SKM-1 treated with dmso at 0.1 percent for 144 hours (cell line): ENCODE data around the gene CREB3L1.
"Not testable (repeated sequence)": the region's sequence is repeated elsewhere in the genome, so short reads cannot be mapped to it uniquely, and the experiment has no call there.

ENCODE experiments used
- DNase-seq: peaks from one replicate; lab custom pipeline; 2025; ENCODE audit not compliant: unreplicated experiment; lab: John Stamatoyannopoulos, UW

CREB3L1 gene

GRCh38 chr11:46248289-46249102, 29.0 kb upstream of the CREB3L1 start:
- DNase-seq, result no peak

GRCh38 chr11:46249103-46249937, 28.1 kb upstream of the CREB3L1 start:
- DNase-seq, result no peak

DNA sequence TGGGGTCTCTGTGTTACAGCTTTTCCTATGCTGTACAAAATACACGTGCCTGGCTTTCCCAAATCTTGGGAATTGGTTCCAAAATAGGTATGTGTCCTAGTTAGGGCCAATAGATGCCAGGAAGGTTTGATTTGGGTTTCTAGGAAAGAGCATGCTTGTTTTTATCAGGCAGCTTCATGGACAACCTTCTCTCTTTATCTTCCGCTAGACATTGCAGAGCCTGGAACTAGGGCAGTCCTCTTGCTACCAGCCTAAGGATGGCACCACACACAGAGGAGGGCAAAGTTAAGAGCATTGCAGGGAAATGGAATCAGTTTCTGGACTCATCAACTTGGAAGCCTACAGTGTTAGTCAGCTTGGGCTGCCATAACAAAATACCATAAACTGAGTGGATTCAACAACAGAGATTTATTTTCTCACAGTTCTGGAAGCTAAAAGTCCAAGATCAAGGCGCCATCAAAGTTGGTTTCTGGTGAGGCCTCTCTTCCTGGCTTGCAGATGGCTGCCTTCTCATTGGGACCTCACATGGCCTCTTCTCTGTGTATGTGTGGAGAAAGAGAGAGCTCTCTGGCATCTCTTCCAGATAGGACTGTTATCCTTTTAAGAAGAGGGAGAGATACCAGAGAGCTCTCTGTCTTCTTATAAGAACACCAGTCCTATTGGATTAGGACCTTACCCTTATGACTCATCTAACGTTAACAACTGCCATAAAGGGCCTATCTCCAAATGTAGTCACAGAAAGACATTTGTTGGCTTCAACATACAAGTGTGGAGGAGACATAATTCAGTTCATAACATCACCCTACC, 27.3 kb upstream of the CREB3L1 start:
- no peak for DNase-seq

DNA sequence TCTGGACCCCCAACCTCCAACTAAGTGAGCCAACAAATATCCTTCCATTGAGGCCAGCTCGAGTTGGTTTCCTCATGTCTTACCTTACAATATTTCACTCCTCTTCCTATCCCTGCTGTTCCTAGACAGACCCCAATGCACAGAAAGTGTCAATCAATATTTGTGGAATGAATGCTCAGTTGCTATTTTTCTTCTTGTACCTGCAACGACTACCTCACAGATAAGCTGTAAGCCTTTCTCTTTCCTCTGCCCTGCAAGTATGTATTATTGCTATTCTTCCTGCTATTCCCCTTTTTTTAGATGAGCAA, 26.8 kb upstream of the CREB3L1 start:
- no peak for DNase-seq

GRCh38 chr11:46251954-46252353, 25.5 kb upstream of the CREB3L1 start:
- no peak for DNase-seq

DNA sequence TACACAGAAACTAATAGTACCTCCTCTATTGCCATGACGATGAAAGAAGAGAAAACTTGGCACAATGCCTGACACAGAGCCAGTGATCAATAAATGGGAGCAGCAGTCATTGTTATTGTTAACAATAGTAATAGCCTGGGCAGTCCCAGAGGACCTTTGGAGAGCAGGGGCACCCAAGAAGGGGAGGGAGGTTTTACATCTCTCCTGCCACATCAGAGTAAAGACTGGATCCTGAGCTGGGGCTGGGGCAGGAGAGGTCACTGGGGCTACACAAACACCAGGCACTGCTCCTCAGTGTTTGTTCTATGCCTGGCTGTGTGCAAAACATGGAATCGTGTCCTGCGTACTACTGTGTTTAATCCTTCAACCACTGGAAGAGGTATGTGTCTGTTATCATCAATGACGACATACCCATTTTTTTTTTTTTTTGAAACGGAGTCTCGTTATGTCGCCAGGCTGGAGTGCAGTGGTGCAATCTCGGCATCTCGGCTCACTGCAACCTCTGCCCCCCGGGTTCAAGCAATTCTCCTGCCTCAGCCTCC, 25.0 kb upstream of the CREB3L1 start:
- DNase-seq, result no peak

DNA sequence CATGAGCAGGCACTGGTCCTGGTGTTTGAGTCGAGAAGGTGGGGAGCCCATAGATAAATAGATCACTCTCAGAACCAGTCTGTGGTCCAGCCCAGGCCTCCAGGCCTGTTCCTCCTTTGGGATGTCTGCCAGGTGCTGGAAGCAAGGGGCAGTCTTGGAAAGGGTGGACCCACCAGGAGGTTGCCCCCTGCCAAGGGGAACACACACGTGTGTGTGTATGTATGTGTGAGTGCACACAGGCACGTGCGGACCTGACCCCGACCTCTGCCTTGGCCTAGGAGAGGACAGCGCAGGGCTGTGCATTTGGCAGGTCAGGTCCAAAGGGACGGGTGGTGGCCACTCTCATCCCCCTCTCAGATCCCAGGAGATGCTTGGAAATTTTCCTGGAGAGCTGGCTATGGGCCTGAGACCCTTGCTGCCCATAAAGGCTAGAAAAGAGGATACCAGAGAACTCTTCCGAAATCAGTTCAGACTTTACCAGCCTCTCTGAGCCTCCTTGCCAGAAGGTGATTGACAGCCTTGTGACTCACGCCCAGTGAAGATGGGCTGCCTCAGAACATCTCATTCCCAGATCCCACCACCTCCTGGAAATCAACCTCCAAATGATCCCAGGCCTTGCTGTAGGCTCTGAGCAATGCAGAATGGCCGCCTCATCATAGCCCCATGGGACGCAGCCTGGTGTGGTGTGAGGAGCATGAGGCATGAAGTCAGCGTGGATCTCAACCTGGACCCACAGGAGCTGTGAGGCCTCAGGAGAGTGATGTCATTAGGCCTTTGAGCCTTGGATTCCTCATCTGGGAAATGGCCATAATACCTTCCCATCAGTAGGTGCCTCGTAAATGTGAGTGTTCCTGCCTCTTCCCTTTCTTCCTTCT, 24.0 kb upstream of the CREB3L1 start:
- DNase-seq, result no peak

GRCh38 chr11:46254133-46254491, 23.4 kb upstream of the CREB3L1 start:
- DNase-seq, result no peak

DNA sequence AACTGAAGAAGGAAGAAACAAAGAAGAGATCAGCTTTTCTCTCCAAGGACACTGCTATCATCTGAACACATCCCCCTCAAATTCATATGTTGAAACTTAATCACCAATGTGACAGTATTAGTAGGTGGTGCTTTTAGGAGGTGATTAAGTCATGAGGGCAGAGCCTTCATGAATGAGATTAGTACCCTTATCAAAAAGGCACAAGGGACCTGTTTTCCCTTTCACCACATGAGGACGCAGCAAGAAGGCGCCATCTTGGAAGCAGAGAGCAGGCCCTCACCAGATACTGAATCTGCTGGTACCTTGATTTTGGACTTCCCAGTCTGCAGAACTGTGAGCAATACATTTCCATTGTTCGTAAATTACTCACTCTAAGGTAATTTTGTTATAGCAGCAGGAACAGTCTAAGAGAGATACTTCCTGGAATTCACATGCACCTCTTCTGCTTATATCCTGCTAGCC, 20.9 kb upstream of the CREB3L1 start:
- DNase-seq, result no peak

- DNase-seq, result not testable (repeated sequence)
These were observed 18.1 kb upstream of the CREB3L1 start for GRCh38 chr11:46259347-46259746.

DNA sequence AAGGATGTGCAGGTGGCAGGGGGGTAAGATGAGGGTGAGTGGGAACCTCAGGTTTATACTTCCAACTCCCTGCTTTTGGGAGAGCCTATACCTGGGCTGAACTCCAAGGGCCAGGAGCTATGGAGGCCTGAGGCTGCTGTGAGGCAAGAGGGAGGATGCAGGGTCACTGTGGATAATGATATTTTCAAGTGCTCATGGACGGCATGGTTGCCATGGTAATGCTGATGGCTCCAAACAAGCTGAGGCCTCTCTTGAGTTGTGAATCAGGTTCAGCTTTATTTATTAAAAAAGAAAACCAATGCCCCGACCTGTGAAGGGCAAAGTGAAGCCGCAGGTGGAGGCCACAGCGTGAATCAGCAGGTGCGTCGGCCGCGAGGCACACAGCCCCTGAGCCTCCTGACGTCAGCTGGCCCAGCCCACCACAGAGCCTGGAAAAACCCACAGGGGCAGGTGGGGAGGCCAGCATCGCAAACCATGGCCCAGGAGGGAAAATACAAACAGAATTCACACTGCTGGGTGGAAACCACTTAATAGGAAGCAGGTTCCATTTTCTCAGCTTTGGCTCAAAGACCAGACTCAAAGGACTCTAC, 17.4 kb upstream of the CREB3L1 start:
- DNase-seq, result no peak

DNA sequence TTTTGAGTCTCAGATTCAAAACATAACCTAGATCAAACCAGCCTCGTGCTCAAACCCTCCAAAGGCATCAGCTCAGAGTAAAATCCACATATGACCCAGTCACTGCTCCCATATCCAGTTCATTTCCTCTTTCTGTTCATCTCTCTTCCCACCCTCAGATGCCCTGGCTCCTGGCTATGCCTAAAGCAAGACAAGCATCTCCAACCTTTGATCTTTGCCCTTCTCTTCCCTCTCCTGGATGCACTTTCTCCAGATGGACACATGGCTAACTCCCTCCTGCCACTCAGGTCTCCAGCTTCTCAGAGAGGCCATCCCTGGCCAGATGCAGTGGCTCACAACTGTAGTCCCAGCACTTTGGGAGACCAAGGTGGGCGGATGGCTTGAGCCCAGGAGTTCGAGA, 14.3 kb upstream of the CREB3L1 start:
- no peak for DNase-seq

- DNase-seq, result no peak
These were observed 13.4 kb upstream of the CREB3L1 start for GRCh38 chr11:46264030-46264429.

GRCh38 chr11:46264976-46265375, 12.5 kb upstream of the CREB3L1 start:
- no peak for DNase-seq

DNA sequence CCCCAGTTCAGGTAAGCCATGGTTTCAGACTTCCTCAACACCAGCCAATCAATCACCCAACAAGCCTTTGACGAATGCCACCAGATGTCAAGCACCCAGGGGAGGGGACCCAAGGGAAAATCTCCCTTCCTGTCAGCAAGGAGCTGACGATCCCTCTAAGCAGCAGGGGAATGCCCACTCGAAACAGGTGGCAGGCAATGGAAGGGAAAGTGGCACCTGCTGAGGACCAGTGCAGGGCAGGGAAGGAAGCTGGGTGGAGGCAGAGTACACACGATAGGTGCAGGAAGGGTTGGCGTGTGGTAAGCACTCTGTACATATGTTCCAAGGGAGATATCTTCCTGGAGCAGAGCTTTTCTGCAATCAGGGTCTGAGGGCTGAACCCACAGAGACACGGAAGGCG, 11.7 kb upstream of the CREB3L1 start:
- DNase-seq, result no peak

DNA sequence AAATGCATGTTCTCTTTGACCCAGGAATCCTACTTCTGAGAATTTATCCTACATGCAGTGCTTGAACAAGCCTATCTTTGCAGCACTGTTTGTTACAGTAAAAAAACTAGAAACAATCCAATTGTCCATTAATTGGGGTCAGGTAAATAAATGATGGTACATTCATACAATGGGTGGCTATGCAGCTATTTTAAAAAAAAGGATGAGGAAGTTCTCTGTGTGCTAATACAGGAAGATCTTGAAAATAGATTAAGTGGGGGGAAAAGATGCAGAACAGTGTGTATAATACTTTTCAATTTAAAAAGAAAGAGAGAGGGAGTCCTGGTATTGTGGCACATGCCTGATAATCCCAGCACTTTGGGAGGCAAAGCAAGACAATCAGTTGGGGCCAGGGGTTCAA, 9.5 kb upstream of the CREB3L1 start:
- peak; percentile 16 for DNase-seq

DNA sequence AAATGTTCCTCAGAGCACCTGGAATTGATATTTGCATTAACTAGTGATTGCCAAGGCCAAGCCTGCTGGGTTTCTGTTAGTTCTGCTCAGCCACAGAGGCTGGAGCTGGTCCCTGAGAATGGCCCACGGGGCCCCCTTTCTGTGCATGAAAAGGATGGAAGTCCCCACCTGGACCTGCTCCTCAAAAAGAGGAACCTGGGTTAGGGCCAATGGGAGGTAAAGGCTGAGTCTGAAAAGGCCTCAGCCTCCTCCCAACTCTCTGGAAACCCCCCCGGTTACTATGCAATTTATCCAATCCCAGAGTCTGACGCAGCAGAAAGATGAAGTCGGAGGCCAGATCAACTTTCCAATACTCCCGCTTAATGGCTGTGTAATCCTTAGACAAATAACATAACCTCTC, 6.8 kb upstream of the CREB3L1 start:
- DNase-seq, result no peak

DNA sequence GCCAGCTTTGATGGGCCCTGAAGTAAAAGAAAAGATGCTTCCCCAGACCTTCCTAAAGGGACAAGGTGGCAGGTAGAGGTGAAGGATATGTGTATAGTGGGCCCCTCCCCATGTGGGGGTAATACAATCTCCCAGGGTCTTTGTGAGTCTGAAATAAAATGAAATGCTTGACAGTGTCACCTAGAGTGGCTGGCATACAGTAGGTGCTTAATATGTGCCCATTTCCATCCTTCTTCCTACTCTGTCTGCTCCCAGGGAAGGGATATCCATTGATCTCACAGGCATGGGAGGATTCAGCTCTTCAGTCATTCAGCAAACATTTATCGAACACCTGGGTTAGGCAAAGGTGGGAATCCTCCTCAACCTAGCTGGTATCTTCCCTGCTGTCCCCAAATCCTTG, 6.1 kb upstream of the CREB3L1 start:
- DNase-seq, result no peak

DNA sequence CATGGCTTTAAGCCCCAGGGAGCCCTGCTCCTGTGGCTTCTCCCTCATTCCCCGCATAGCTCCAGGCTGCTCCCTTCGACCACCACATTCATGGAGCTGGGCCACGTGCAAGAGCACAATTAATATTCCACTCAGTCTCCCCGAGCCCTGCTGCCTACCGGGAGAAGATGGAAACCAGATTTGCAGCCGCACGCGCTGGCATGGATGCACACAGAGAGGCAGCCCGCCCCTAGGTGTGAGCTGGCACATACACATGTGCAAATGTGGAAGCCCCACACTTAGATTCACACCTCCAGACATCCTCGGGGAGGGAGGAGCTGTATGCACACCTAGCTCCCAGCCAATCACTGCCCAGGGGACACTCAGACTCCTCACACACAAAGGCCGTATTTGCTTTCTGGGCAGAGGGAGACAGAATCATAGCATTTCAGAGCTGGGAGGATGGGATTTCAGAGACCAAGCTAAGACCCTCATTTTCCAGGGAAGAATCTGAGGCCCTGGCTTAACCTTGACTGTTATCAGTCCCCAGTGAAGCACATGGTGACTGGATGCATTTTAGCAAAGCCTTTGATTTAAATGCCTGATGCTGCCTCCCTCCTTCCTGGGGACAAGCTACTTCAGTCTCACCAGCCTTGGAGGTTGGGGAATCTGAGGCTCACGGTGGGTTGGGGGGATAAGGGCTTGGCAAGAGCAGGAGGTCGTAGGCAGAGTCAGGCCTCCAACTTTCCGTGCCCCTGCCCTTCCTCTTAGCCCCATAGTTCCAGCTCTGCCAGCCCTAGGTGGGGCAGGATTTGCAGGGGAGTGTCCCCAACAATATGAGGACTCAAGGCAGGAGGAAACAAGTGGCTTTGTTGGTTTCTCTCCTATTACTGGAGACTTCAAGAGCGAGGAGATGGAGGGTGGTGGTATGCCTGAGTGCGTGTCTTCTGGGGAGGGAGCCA, 5.3 kb upstream of the CREB3L1 start:
- no peak for DNase-seq
